ENCODE data around the gene ARHGAP28.

The ARHGAP28 gene

DNA sequence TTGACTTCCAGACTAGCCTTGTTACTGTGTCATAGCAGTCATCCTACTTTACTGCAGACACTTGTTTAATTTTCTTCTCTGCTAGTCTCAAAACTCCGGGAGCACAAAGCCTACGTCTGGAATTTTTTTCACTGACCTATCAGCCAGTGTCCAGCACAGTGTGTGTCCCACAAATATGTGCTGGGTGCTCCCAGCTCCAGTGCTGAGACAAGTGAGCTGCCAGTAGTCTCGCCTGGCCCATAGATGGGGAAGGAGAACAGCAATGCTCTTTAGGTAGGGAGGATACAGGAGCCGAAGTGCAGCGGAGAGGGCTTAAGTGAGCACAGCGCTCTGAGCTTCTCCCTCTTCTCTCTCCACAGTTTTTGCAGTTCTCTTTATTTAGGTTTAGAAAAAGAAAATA lies 34.0 kb downstream of the ARHGAP28 start:
- Histone ChIP-seq H3K4me3 (replicated peaks; ENCODE audit: low read depth, low read length) (no peak overlapping the region), H3K36me3 (ENCODE audit: control insufficient read depth, insufficient read depth, low read length) (no peaks in the 10 kb centered on the region), H3K27me3 (replicated peaks; ENCODE audit: control insufficient read depth, insufficient read depth, low read length) (no peaks in the 10 kb centered on the region)
- no peak for DNase-seq (ENCODE audit: extremely low read depth, insufficient read length)
- no peak for TF ChIP-seq CTCF (IDR thresholded peaks at IDR 0.05; ENCODE audit: insufficient read depth, low read length, poor library complexity, severe bottlenecking)

DNA sequence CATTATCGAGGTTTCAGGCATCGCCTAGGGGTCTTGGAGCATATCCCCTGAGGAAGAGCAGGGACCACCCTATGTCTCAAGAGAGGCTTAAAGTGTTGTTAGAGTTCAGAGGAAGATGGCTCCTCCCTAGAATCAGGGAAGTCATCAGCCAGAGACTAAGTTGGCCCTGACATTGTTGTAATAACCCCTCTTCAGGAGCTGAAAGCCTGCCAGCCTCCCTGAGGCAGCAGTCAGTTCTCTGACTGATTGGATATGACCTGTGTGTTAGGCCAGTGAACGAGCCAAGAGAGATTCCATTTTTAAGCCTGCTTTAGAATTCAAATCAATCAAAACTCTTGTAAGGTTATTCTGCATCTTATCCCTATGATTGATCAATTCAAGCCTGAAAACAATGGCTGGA lies 34.9 kb downstream of the ARHGAP28 start:
- no peak overlapping the region for H3K4me3 ChIP-seq (replicated peaks; ENCODE audit: low read depth, low read length)
- TF ChIP-seq CTCF (IDR thresholded peaks at IDR 0.05; ENCODE audit: insufficient read depth, low read length, poor library complexity, severe bottlenecking): no peak
- H3K36me3 ChIP-seq (ENCODE audit: control insufficient read depth, insufficient read depth, low read length): no peaks in the 10 kb centered on the region
- H3K27me3 ChIP-seq (replicated peaks; ENCODE audit: control insufficient read depth, insufficient read depth, low read length): no peaks in the 10 kb centered on the region
- DNase-seq (ENCODE audit: extremely low read depth, insufficient read length): no peak

DNA sequence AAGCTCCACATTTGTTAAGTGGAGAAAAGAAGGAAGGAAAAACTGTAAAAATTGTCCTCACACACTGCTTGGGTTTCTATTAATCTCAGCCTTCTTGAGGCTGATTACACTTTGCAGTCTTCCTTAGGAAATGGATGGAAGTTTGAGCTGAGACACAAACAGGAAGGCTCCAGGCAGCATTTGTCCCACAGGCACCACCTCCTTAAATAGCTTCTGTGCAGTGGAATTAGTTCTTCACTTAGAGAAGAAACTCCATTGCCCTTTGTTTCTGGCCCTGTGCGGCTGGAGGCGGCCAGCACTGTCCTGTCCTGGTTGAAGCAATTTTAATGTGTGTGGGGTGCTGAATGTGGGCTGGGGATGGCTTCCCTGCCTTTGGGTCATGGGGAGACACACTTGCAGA lies 44.3 kb downstream of the ARHGAP28 start:
- TF ChIP-seq CTCF (IDR thresholded peaks at IDR 0.05; ENCODE audit: insufficient read depth, low read length, poor library complexity, severe bottlenecking): no peak
- Histone ChIP-seq H3K36me3 (ENCODE audit: control insufficient read depth, insufficient read depth, low read length) (no peaks in the 10 kb centered on the region), H3K27me3 (replicated peaks; ENCODE audit: control insufficient read depth, insufficient read depth, low read length) (no peaks in the 10 kb centered on the region), H3K4me3 (replicated peaks; ENCODE audit: low read depth, low read length) (no peak overlapping the region)
- no peak for DNase-seq (ENCODE audit: extremely low read depth, insufficient read length)

- no peak overlapping the region for H3K4me3 ChIP-seq (replicated peaks; ENCODE audit: low read depth, low read length)
- TF ChIP-seq CTCF (IDR thresholded peaks at IDR 0.05; ENCODE audit: insufficient read depth, low read length, poor library complexity, severe bottlenecking): no peak
- no peaks in the 10 kb centered on the region for H3K36me3 ChIP-seq (ENCODE audit: control insufficient read depth, insufficient read depth, low read length)
- DNase-seq (ENCODE audit: extremely low read depth, insufficient read length): no peak
- no peaks in the 10 kb centered on the region for H3K27me3 ChIP-seq (replicated peaks; ENCODE audit: control insufficient read depth, insufficient read depth, low read length)
These were observed 45.7 kb downstream of the ARHGAP28 start for GRCh38 chr18:6775237-6775636.

DNA sequence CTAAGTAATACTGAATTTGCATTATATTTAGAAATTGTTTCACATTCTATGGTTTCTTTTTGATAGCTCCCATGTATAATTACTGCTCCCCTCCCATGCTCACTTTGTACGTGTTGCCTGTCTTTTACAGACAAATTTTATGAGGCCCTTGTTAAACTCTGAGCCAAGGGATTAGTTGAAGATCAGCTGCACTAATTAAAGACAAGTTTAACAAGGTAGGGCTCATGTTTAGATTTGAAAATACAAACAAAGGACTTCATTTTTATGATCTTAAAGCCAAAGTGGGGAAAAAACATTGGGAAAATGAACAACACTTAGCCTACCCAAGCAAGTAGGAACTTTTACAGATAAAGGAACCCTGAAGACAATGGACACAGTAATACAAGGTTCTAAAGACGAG lies 46.2 kb downstream of the ARHGAP28 start:
- H3K27me3 ChIP-seq (replicated peaks; ENCODE audit: control insufficient read depth, insufficient read depth, low read length): no peaks in the 10 kb centered on the region
- DNase-seq (ENCODE audit: extremely low read depth, insufficient read length): no peak
- H3K4me3 ChIP-seq (replicated peaks; ENCODE audit: low read depth, low read length): no peak overlapping the region
- no peaks in the 10 kb centered on the region for H3K36me3 ChIP-seq (ENCODE audit: control insufficient read depth, insufficient read depth, low read length)
- no peak for TF ChIP-seq CTCF (IDR thresholded peaks at IDR 0.05; ENCODE audit: insufficient read depth, low read length, poor library complexity, severe bottlenecking)

DNA sequence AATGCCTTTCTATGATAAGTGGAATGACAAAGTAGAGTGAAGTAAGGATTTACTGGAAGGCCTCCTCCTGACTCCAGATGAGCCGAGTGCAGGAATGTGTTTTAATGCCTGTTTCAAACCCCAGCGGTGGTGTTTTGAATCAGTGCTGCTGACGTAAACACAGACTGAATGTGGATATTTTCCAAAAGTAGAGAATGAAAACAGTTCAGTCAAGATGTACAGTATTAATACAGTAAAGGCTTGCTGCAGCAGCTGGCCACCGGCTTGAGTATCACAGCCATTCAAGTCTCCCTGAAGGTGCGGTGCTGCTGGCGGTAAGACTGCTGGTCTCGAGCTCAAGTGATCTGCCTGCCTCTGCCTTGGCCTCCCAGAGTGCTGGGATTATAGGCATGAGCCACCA lies 46.7 kb downstream of the ARHGAP28 start:
- Histone ChIP-seq H3K36me3 (ENCODE audit: control insufficient read depth, insufficient read depth, low read length) (no peaks in the 10 kb centered on the region), H3K4me3 (replicated peaks; ENCODE audit: low read depth, low read length) (no peak overlapping the region), H3K27me3 (replicated peaks; ENCODE audit: control insufficient read depth, insufficient read depth, low read length) (no peaks in the 10 kb centered on the region)
- no peak for TF ChIP-seq CTCF (IDR thresholded peaks at IDR 0.05; ENCODE audit: insufficient read depth, low read length, poor library complexity, severe bottlenecking)
- no peak for DNase-seq (ENCODE audit: extremely low read depth, insufficient read length)

All from GM06990 (cell line).